ENCODE measurements around the gene GRK5. TPM values are rescaled to one million over a fixed set of nuclear protein-coding genes. Genes with fewer than 3 reads are reported as not detected.

The GRK5 gene
- total and polyA plus RNA-seq, 8 donors, result 34.6 to 60.8 (median 54.5) TPM

DNA sequence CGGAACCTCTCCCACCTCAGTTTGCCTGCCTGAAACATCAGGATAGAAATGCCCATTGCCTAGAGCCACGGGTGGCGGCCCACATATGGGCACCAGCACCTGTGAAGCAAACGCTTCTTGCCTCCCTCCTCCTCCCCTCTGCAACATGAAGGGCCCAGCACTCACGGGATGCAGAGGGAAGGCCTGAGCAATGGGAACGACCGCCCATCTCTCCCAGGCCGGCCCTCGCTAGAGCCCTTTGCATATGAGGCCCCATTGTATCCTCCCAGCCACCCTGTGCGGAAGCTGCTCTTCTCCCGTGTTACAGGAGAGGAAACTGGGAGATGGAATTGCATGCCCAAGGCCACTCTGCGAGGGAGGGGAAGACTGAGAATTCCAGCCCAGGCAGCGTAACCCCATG, 246.9 kb downstream of the GRK5 start:
- Histone ChIP-seq H3K9me3 (no peaks in the 10 kb centered on the region), H3K27me3 (no peaks in the 10 kb centered on the region), H3K4me1 (no peaks in the 10 kb centered on the region), H3K4me3 (no peak overlapping the region), H3K36me3 (peaks cover 0 to 44% of the 10 kb centered on the region in 2 donors), H3K27ac (no peak overlapping the region)
- ATAC-seq, result no peak
- TF ChIP-seq, protein P1, sequence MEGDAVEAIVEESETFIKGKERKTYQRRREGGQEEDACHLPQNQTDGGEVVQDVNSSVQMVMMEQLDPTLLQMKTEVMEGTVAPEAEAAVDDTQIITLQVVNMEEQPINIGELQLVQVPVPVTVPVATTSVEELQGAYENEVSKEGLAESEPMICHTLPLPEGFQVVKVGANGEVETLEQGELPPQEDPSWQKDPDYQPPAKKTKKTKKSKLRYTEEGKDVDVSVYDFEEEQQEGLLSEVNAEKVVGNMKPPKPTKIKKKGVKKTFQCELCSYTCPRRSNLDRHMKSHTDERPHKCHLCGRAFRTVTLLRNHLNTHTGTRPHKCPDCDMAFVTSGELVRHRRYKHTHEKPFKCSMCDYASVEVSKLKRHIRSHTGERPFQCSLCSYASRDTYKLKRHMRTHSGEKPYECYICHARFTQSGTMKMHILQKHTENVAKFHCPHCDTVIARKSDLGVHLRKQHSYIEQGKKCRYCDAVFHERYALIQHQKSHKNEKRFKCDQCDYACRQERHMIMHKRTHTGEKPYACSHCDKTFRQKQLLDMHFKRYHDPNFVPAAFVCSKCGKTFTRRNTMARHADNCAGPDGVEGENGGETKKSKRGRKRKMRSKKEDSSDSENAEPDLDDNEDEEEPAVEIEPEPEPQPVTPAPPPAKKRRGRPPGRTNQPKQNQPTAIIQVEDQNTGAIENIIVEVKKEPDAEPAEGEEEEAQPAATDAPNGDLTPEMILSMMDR (IDR thresholded peaks at IDR 0.05), result no peak
- no peak for DNase-seq
- intact Hi-C loops (cut with DNase I), result no loop called here

DNA sequence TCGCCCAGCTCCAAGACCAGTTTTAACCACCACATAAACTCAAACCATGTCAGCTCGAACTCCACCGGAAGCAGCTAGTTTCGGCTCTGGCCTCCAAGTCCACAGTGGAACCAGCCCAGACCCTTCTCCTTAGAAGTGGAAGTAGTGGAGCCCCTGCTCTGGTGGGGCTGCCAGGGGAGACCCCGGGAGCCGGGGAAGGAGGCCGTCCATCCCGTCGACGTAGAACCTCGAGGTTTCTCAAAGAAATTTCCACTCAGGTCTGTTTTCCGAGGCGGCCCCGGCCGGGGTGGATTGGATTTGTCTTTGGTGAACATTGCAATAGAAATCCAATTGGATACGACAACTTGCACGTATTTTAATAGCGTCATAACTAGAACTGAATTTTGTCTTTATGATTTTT, 247.6 kb downstream of the GRK5 start:
- TF ChIP-seq, protein P1 (IDR thresholded peaks at IDR 0.05), result no peak
- no peaks in the 10 kb centered on the region for H3K27me3 ChIP-seq
- peaks cover 0 to 44% of the 10 kb centered on the region in 2 donors for H3K36me3 ChIP-seq
- H3K9me3 ChIP-seq, result no peaks in the 10 kb centered on the region
- no peaks in the 10 kb centered on the region for H3K4me1 ChIP-seq
- intact Hi-C loops (cut with DNase I), result no loop called here
- ATAC-seq (no peak), DNase-seq (no peak)
- H3K27ac ChIP-seq, result no peak overlapping the region
- H3K4me3 ChIP-seq, result no peak overlapping the region

GRCh38 chr10:119455609-119456434, 248.5 kb downstream of the GRK5 start:
- Histone ChIP-seq H3K4me3 (no peak overlapping the region), H3K4me1 (no peaks in the 10 kb centered on the region), H3K36me3 (peaks cover 0 to 44% of the 10 kb centered on the region in 2 donors), H3K27me3 (no peaks in the 10 kb centered on the region), H3K9me3 (no peaks in the 10 kb centered on the region), H3K27ac (no peak overlapping the region)
- TF ChIP-seq, protein P1 (IDR thresholded peaks at IDR 0.05), result no peak
- intact Hi-C loops (cut with DNase I), result no loop called here
- DNase-seq, result no peak
- ATAC-seq, result no peak

DNA sequence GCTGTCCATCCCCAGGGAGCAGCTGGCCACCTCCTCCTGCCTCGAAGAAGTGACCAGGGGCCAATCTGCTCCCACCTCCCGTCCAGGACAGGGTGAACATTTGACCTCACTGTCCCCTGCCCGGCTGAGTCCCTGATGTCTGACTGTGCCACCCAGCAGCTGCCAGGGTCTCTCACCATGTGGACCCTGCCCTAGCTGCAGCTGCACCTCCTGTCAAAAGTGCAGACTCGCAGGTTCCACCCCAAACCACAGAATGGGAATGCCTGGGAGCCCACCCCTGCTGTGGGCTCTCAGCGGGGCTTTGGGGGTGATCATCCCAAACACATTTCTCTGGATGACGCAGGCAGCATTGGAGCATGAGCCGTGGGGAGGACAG, 249.1 kb downstream of the GRK5 start:
- no peak overlapping the region for H3K27ac ChIP-seq
- DNase-seq, result no peak
- intact Hi-C loops (cut with DNase I), result no loop called here
- H3K9me3 ChIP-seq, result no peaks in the 10 kb centered on the region
- H3K36me3 ChIP-seq, result peaks cover 0 to 44% of the 10 kb centered on the region in 2 donors
- H3K27me3 ChIP-seq, result no peaks in the 10 kb centered on the region
- TF ChIP-seq, protein P1 (IDR thresholded peaks at IDR 0.05), result no peak
- no peak for ATAC-seq
- no peaks in the 10 kb centered on the region for H3K4me1 ChIP-seq
- H3K4me3 ChIP-seq, result no peak overlapping the region

DNA sequence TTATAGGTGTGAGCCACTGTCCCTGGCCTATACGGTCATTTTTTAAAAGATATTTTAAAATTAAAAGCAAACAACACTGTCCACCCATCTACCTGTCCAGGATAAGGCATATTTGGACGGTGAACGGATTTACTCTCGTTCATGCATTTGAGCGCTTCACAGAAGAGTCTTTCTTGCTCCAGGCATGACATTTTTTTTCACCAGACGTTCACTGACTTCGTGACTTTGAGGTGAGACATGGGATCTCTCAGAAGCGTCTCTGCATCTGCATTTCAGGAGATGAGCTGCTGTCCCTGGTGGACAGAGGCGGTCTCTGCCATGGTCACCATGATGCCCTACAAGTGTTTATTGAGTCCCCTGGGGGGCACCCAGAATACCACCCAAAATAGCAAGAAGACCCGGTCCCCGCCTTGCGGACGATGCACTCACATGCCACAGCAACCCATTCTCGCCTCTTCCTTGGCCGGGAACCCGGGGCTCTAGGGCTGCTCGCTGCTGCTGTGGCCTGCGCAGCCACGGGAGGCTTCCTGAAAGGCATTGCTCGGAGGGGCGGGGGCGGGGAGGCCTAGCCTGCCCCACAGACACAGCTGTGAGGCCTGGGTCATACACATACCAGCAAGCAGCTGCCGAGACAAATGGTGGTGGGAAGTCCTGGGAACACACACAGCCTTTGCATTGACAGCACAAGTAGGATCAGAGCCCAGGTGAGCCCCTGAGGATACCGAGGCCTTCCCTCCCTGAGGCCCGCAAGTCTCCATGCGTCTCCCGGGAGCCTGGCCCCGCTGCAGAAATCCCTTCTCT, 250.8 kb downstream of the GRK5 start:
- Histone ChIP-seq H3K4me1 (no peaks in the 10 kb centered on the region), H3K36me3 (peaks cover 0 to 33% of the 10 kb centered on the region in 2 donors), H3K9me3 (peaks cover 0 to 3% of the 10 kb centered on the region in 2 donors), H3K27ac (no peak overlapping the region), H3K4me3 (no peak overlapping the region), H3K27me3 (no peaks in the 10 kb centered on the region)
- intact Hi-C loops (cut with DNase I), result no loop called here
- TF ChIP-seq, protein P1 (IDR thresholded peaks at IDR 0.05), result no peak
- DNase-seq (no peak), ATAC-seq (no peak)

Data from left lung (tissue), 10 donors.